H1 (cell line): Measurements from ENCODE around the gene MYH10.

Source experiments
- ATF3 ChIP-seq: IDR thresholded peaks from 2 replicates; pipeline ENCODE4 v1.6.1; 2011; ENCODE audit warnings: low read depth, mild to moderate bottlenecking, low read length; ENCODE audit not compliant: insufficient read depth
- CEBPB ChIP-seq: IDR thresholded peaks from 2 replicates; pipeline ENCODE4 v1.6.1; 2012; ENCODE audit warnings: low read depth, low read length
- CTCF ChIP-seq, 3 experiments: IDR thresholded peaks; 1 replicate in 2 of 3; 2 replicates in 1 of 3; pipeline versions ENCODE4 v1.5.1 to v1.6.1; 2011; ENCODE audit warnings: low read length in 3 of 3, mild to moderate bottlenecking in 3 of 3, inconsistent platforms in 2 of 3, low read depth in 1 of 3, moderate library complexity in 1 of 3; ENCODE audit not compliant: insufficient read depth in 1 of 3; ENCODE audit errors: control extremely low read depth in 1 of 3
- E2F6 ChIP-seq: IDR thresholded peaks from 2 replicates; pipeline ENCODE4 v1.6.1; 2012; ENCODE audit warnings: inconsistent platforms
- EZH2 ChIP-seq: fragments of 200-600 bp; sonication (generic); IDR thresholded peaks from 2 replicates; pipeline ENCODE4 v1.7.1; 2012; ENCODE audit warnings: low read depth, mild to moderate bottlenecking, moderate library complexity, low read length, inconsistent platforms; ENCODE audit not compliant: severe bottlenecking
- POLR2A ChIP-seq, 2 experiments: IDR thresholded peaks; 1 replicate in 1 of 2; 2 replicates in 1 of 2; pipeline ENCODE4 v1.6.1; 2011; ENCODE audit warnings: low read depth in 2 of 2, low read length in 2 of 2, mild to moderate bottlenecking in 2 of 2; ENCODE audit errors: control extremely low read depth in 1 of 2
- RNF2 ChIP-seq: fragments of 200-900, 300-1000 bp; sonication (generic); IDR thresholded peaks from 2 replicates; pipeline ENCODE4 v1.7.1; 2016; ENCODE audit warnings: borderline replicate concordance, low read depth, mild to moderate bottlenecking, antibody characterized with exemption, low read length; ENCODE audit not compliant: poor library complexity, severe bottlenecking; ENCODE audit errors: missing control alignments
- SIN3A ChIP-seq, 2 experiments: IDR thresholded peaks in 1 of 2; conservative IDR thresholded peaks in 1 of 2; 2 replicates each; pipeline ENCODE4 v1.6.1; 2011 to 2012; ENCODE audit warnings: low read length in 2 of 2, improper control_type of control experiment in 1 of 2, low read depth in 1 of 2, mild to moderate bottlenecking in 1 of 2
- TAF1 ChIP-seq: IDR thresholded peaks from 2 replicates; pipeline ENCODE4 v1.6.1; 2011; ENCODE audit warnings: mild to moderate bottlenecking, low read depth, low read length
- ZNF274 ChIP-seq: IDR thresholded peaks from 2 replicates; pipeline ENCODE4 v1.7.0; 2012; ENCODE audit warnings: low read length, borderline replicate concordance; ENCODE audit errors: extremely low read depth

- no peak for TF ChIP-seq TAF1
- TF ChIP-seq CTCF (IDR thresholded peaks at IDR 0.05; ENCODE audit: control extremely low read depth in 1 of 3, insufficient read depth in 1 of 3, low read depth in 1 of 3, low read length in 3 of 3) = no peak
- no peak for TF ChIP-seq SIN3A (conservative IDR thresholded peaks at IDR 0.05 in 1 of 2, IDR thresholded peaks at IDR 0.05 in 1 of 2; ENCODE audit: low read depth in 1 of 2, low read length in 2 of 2)
- no peak for TF ChIP-seq CEBPB
- no peak for TF ChIP-seq EZH2
- no peak for TF ChIP-seq E2F6
- no peak for TF ChIP-seq ATF3
- no peak for TF ChIP-seq POLR2A (IDR thresholded peaks at IDR 0.05; ENCODE audit: control extremely low read depth in 1 of 2, low read depth in 2 of 2, low read length in 2 of 2)
- no peak for TF ChIP-seq ZNF274
- TF ChIP-seq RNF2 = no peak
Observed at GRCh38 chr17:8556074-8556473, 74.5 kb downstream of the MYH10 start.
